ENCODE measurements around the gene SIGLEC14.

DNA sequence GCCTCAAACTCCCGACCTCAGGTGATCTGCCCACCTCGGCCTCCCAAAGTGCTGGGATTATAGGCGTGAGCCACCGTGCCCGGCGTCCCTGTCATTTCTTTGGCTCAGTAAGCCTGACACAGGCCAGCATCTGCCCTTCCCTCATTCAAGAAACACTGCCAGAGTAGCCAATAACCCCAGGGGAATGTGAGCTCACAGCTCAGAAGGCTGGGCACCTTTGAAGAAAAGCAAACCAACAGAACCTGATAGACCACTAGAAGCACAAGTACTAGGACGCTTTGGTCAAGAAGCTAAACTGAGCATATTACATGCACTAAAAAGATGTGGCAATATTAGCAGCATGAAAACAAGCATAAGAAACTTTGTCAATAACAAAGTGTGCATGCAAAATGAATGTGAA, 30.6 kb downstream of the SIGLEC14 start:
- TF ChIP-seq CTCF (tag by site-specific recombination; IDR thresholded peaks at IDR 0.05) (no peak), ZBTB26 (tag by site-specific recombination; optimal IDR thresholded peaks at IDR 0.05) (no peak), ZSCAN30 (tag by site-specific recombination; IDR thresholded peaks at IDR 0.05) (no peak), GLIS2 (tag by site-specific recombination; IDR thresholded peaks at IDR 0.05) (no peak), ZNF10 (tag by site-specific recombination; IDR thresholded peaks at IDR 0.05) (no peak), ZNF518A (tag by site-specific recombination; conservative IDR thresholded peaks at IDR 0.05; ENCODE audit: low read depth) (no peak), SALL2 (tag by site-specific recombination; IDR thresholded peaks at IDR 0.05; ENCODE audit: borderline replicate concordance) (no peak), ZNF426 (tag by site-specific recombination; IDR thresholded peaks at IDR 0.05) (no peak), ZNF830 (tag by site-specific recombination; IDR thresholded peaks at IDR 0.05; ENCODE audit: low read depth) (no peak), ZIC2 (tag by site-specific recombination; IDR thresholded peaks at IDR 0.05) (no peak), ZNF157 (tag by site-specific recombination; IDR thresholded peaks at IDR 0.05) (no peak)

Measured in HEK293 (cell line).